UCSD-AML1 (cell line): ENCODE results near the gene CTU2.
A peak's percentile ranks its signal among the peaks of the same experiment; 100 is the strongest.

Experiments
- DNase-seq: peaks from one replicate; lab custom pipeline; 2025; ENCODE audit not compliant: unreplicated experiment; lab: John Stamatoyannopoulos, UW

Gene CTU2

GRCh38 chr16:88681084-88681680, 25.1 kb upstream of the CTU2 start:
- DNase-seq = peak; percentile 39

- peak; percentile 63 for DNase-seq
These were observed 24.4 kb upstream of the CTU2 start for GRCh38 chr16:88681709-88682451.

GRCh38 chr16:88684569-88685155, 21.6 kb upstream of the CTU2 start:
- DNase-seq = no peak

GRCh38 chr16:88685156-88686061, 20.9 kb upstream of the CTU2 start:
- peak; percentile 62 for DNase-seq

GRCh38 chr16:88686062-88686438, 20.3 kb upstream of the CTU2 start:
- DNase-seq = peak; percentile 61

- peak; percentile 90 for DNase-seq
These were observed 19.7 kb upstream of the CTU2 start, which contains the start of gene SNAI3 for GRCh38 chr16:88686439-88687253. TSS of gene SNAI3 (minus strand) at chr16:88686507. CDS start at chr16:88686406, 101 bp downstream.

- no peak for DNase-seq
These were observed 19.1 kb upstream of the CTU2 start for GRCh38 chr16:88687254-88687576.

GRCh38 chr16:88687676-88688012, 18.7 kb upstream of the CTU2 start:
- DNase-seq = no peak

GRCh38 chr16:88688013-88688778, 18.1 kb upstream of the CTU2 start:
- DNase-seq = no peak

GRCh38 chr16:88690341-88691128, 15.8 kb upstream of the CTU2 start:
- no peak for DNase-seq

GRCh38 chr16:88691129-88691813, 15.0 kb upstream of the CTU2 start:
- no peak for DNase-seq

- DNase-seq = peak; percentile 86
These were observed 14.3 kb upstream of the CTU2 start for GRCh38 chr16:88691924-88692560.

GRCh38 chr16:88692861-88693260, 13.4 kb upstream of the CTU2 start:
- no peak for DNase-seq

GRCh38 chr16:88693420-88694177, 12.7 kb upstream of the CTU2 start:
- no peak for DNase-seq

GRCh38 chr16:88694221-88695087, 11.8 kb upstream of the CTU2 start:
- DNase-seq = no peak

- no peak for DNase-seq
These were observed 11.1 kb upstream of the CTU2 start for GRCh38 chr16:88695218-88695617.
